Adrenal gland (tissue), 5 donors: ENCODE data around the gene RGL1.

Source experiments
- POLR2A ChIP-seq, 2 donors: fragments of 450-650 bp; IDR thresholded peaks; one replicate each; pipeline ENCODE4 v1.6.1; 2017; ENCODE audit warnings: antibody characterized with exemption in 2 of 2, mild to moderate bottlenecking in 2 of 2, moderate library complexity in 1 of 2
- TF ChIP-seq, protein P1 (sequence below), 6 experiments: fragments of 450-650 bp in 4 of 6; fragments of 200-600 bp in 2 of 6; sonication (generic) in 1 of 6; IDR thresholded peaks; 1 replicate in 5 of 6; 2 replicates in 1 of 6; pipeline versions ENCODE4 v1.5.1 to v1.8.0; 2016 to 2021; ENCODE audit warnings: antibody characterized with exemption in 6 of 6, mild to moderate bottlenecking in 2 of 6, moderate library complexity in 1 of 6
- donor health status: DM: no; HTN: no; CAD: no.

DNA sequence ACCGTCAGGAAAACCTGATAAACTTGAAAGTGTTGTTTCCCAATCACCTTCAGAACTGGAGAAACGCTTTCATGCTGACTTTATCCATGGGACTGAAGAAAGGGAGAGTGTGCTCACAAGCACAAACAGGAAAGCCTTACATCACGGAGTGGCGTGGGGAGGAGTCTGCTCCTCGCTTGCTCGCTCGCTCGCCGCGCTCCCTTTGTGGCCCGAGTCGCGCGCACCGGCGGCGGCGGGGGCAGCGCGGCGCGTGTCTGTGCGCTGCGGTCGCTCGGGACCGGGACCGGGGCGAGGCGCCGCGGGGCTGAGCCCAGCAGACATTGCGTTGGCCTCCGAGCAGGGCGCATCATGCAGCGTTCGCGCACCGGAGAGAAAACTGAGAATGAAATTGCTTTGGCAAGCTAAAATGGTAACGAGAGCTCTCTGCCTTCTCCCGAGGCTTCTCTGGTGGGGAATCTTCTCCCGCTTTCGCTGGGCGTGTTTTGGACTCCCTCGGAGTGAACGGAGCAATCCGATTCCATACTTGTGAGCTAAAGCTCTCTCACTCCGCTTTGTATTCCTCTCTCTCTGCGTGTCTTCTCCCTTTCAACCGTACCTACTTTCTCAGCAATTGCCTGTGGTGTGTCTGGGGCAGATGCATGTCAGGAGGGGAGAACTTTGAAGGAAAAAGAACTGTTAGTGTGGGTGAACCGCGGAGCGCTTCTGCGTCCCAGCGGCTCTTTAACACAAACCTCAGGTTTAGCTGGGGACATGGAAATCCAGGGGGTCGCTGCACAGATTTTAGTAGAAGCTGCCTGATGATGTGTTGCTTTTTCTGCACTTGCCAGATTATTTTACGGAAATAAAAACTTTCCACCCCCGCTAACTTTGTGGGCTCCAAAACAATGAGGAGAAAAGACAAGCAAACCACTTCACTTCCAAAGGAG lies at the start of gene RGL1:
- TF ChIP-seq, protein P1, sequence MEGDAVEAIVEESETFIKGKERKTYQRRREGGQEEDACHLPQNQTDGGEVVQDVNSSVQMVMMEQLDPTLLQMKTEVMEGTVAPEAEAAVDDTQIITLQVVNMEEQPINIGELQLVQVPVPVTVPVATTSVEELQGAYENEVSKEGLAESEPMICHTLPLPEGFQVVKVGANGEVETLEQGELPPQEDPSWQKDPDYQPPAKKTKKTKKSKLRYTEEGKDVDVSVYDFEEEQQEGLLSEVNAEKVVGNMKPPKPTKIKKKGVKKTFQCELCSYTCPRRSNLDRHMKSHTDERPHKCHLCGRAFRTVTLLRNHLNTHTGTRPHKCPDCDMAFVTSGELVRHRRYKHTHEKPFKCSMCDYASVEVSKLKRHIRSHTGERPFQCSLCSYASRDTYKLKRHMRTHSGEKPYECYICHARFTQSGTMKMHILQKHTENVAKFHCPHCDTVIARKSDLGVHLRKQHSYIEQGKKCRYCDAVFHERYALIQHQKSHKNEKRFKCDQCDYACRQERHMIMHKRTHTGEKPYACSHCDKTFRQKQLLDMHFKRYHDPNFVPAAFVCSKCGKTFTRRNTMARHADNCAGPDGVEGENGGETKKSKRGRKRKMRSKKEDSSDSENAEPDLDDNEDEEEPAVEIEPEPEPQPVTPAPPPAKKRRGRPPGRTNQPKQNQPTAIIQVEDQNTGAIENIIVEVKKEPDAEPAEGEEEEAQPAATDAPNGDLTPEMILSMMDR (IDR thresholded peaks at IDR 0.05) = no peak
- TF ChIP-seq POLR2A (IDR thresholded peaks at IDR 0.05) = peak; percentile 80 to 96
